Limb (tissue), 2 donors: ENCODE results near the gene RYR1.
A peak's percentile ranks its signal among the peaks of the same experiment; 100 is the strongest.
"Not testable (repeated sequence)": the region's sequence is repeated elsewhere in the genome, so short reads cannot be mapped to it uniquely, and the experiment has no call there.

ENCODE experiments used
- DNase-seq, 2 donors: peaks; one replicate each; pipeline ENCODE4 v3.0.0-alpha.2; 2016; ENCODE audit errors: extremely low spot score in 2 of 2

The RYR1 gene

DNA sequence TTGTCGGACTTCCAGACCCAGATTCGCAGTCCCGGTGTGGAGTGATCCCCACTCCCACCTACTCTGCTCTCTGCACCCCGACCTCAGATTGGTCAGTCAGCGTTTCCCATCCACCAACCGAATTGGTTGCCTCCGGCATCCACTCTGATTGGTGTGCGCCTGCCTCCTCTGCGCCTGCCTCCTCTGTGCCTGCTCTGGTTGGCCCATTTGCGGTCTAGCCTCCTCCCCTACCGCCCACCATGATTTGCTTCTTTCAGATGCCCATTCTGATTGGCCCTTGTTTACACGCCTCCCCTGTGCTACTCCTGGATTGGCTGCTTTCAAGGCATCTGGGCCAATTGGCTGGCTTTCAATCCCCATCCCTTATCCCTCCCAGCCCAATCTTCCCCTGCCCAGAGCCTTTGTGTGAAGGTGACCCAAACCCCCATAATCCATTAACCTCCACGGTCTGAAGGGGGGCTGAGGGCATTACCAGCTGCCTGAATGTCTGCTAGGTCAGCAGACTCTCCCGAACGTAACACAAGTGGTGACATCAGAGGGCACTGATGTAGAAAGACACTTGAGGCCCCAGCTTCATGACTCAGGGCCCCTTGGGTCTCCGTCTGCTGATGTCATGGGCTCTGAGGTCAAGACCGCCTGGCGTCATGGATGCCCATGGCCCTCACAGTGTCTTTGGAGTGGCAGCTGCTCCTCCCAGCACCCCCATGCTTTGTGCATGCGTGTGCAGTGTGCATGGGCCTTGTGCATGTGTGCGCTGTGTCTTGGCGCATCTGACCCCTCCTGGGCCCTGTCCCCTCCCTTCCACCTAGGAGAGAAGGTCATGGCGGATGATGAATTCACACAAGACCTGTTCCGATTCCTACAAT is 103.8 kb downstream of the RYR1 start:
- no peak for DNase-seq

GRCh38 chr19:38538386-38538785 is 104.9 kb downstream of the RYR1 start:
- no peak for DNase-seq

- no peak for DNase-seq
Measured at GRCh38 chr19:38538793-38539528, 105.5 kb downstream of the RYR1 start.

- DNase-seq, result no peak
Measured at GRCh38 chr19:38539751-38540150, 106.3 kb downstream of the RYR1 start.

DNA sequence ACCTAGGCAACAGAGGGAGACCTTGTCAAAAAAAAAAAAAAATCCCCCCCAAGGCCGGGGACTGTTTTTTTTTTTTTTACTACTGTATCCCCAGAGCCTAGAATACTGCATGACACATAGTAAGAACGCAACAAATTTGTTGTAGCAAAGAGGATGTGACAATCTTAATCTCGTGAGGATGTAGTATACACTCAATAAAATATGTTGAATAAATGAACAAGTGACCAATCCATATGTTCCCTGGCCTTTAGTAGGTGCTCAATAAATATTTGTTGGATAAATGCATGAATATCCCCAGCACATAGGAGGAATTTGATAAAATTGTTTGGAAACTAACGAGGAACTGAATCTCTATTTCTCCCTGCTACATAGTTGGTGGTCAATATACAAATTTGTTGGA is 108.5 kb downstream of the RYR1 start:
- no peak for DNase-seq

DNA sequence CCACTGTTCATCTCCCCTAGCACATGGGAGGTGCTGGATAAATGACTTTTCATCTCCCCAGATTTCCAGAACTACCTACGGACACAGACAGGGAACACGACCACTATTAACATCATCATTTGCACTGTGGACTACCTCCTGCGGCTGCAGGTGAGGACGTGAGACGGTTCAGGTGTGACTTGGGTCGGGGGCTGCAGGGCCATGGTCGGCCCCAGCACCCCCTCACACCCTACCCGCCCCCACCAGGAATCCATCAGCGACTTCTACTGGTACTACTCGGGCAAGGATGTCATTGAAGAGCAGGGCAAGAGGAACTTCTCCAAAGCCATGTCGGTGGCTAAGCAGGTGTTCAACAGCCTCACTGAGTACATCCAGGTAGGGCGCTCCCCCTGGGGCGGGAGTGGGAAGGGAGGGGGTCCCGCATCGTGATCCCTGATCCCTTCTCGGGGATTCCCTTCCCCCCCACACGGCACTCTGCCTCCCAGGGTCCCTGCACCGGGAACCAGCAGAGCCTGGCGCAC is 109.9 kb downstream of the RYR1 start:
- no peak for DNase-seq

GRCh38 chr19:38543807-38544568 is 110.5 kb downstream of the RYR1 start:
- DNase-seq, result no peak

GRCh38 chr19:38544569-38545315 is 111.3 kb downstream of the RYR1 start:
- peak in 1 of 2 donors; percentile 49 for DNase-seq

DNA sequence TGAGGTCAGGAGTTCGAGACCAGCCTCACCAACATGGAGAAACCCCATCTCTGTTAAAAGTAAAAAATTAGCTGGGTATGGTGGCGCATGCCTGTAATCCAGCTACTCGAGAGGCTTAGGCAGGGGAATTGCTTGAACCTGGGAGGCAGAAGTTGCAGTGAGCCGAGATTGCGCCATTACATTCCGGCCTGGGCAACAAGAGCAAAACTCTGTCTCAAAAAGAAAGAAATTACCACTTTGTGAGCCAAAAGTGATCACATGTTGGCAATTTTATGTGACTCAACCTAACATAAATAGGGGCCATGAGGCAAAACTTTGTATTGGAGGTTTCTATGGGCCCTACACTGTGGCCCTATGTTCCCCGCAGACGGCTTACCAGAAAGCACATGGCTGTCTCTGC is 112.1 kb downstream of the RYR1 start:
- no peak for DNase-seq

GRCh38 chr19:38547421-38547820 is 113.9 kb downstream of the RYR1 start:
- no peak for DNase-seq

DNA sequence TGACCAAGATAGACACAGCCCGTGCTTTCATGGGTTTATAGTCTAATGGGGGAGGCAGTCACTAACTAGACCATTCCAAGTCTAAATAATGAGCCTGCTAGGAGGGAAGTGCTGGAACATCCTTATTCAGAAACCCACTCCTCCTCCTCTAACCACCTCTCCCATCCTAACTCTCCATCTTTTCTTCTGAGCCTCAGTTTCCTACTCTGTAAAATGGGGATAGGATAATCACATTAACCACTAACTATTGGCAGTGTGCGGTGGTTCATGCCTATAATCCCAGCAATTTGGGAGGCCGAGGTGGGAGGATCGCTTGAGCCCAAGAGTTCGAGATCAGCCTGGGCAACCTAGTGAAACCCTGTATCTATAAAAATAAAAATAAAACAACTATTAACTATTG is 115.6 kb downstream of the RYR1 start:
- DNase-seq, result no peak

DNA sequence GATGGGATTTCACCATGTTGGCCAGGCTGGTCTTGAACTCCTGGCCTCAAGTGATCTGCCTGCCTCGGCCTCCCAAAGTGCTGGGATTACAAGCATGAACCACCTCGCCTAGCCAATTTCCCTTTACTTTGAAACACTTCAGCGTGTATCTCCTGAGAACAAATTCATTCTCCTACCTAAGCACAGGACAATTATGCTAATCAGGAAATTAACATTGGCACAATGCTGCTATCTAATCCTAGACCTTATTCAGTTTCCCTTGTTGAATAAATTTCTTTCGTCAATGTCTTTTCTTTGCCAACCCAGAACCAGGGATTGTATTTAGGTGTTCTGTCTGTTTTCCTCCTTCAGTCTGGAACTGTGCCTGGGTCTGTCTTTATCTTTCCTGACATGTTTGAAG is 116.5 kb downstream of the RYR1 start:
- no peak for DNase-seq

- DNase-seq, result no peak
Measured at GRCh38 chr19:38550376-38550775, 116.9 kb downstream of the RYR1 start.

GRCh38 chr19:38551450-38551813 is 117.9 kb downstream of the RYR1 start:
- no peak for DNase-seq

- not testable (repeated sequence) for DNase-seq
Measured at GRCh38 chr19:38553239-38553638, 119.7 kb downstream of the RYR1 start.

DNA sequence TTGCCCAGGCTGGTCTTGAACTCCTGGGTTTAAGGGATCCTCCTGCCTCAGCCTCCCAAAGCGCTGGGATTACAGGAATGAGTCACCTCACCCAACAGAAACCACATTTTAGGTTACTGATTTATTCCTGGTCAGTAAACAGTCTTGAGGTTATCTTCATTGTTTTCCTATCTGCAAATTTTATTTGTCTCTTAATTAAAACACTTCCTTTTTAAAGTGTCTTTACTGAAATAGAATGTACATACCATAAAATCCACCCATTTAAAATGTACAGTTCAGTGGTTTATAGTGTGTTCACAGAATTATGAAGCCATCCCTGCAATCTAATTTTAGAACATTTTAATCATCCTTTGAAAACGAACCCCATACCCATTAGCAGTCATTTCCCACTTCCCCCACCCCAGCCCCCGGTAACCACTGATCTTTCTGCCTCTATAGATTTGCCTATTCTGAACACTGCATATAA is 121.2 kb downstream of the RYR1 start:
- no peak for DNase-seq

- no peak for DNase-seq
Measured at GRCh38 chr19:38555200-38555599, 121.7 kb downstream of the RYR1 start.

DNA sequence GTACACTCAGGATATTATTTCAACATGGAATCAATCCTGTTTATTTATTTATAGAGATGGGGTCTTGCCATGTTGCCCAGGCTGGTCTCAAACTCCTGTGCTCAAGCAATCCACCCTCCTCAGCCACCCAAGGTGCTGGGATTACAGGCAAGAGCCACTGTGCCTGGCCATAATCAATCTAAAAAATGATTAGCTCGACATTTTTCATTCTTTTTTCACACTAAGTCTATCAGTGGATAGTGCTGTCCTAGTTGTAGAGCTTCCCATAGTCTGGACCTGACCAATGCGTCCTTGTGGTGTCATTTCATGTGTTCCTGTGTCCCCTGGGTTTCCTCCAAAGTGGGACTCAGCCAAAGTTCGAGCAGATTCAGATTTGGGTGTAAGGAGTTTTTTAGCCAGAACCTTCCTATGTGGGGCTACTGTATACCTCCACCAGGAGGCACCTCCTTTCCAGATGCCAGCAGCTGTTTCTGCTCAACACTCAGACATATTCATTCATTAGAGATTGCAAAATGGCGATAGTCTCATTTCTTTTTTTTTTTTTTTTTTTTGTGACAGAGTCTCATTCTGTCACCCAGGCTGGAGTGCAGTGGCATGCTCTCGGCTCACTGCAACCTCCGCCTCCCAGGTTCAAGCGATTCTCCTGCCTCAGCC is 123.2 kb downstream of the RYR1 start:
- DNase-seq, result no peak

DNA sequence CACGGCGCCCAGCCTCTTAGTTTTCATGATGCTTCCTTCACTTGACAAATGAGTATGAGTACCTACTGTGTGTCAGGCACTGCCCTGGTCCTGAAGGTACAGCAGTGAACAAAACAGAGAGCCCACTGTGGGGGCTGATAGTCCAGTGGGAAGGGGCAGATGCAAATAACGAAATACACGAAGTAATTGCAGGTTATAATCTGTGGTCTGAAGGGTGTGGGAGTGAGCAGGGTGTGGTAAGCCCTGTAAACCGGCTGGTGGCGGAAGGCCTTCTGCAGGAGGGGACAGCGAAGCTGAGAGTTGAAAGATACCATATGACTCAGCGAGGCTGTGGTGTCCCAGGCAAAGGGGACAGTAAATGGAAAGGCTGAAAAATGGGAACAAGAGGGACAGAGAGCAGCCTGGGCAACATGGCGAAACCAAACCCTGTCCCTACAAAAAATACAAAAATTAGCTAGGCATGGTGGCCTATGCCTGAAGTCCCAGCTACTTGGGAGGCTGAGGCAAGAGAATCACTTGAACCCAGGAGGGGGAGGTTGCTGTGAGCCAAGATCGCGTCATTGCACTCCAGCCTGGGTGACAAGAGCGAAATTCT is 123.8 kb downstream of the RYR1 start:
- DNase-seq, result no peak

DNA sequence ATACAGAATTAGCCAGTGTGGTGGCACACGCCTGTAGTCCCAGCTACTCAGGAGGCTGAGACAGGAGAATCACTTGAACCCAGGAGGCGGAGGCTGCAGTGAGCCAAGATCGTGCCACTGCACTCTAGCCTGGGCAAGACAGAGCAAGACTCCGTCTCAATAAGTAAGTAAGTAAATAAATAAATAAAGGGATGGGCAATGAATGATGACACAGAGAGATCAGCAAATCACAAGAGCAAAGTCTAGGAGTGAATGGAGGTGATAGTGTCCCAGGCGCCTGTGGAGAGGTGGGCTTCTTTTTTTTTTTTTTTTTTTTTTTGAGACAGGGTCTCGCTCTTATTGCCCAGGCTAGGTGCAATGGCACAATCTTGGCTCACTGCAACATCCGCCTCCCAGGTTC is 125.4 kb downstream of the RYR1 start:
- DNase-seq, result not testable (repeated sequence)
